ENCODE results near the gene KCNQ1.

KCNQ1 gene

DNA sequence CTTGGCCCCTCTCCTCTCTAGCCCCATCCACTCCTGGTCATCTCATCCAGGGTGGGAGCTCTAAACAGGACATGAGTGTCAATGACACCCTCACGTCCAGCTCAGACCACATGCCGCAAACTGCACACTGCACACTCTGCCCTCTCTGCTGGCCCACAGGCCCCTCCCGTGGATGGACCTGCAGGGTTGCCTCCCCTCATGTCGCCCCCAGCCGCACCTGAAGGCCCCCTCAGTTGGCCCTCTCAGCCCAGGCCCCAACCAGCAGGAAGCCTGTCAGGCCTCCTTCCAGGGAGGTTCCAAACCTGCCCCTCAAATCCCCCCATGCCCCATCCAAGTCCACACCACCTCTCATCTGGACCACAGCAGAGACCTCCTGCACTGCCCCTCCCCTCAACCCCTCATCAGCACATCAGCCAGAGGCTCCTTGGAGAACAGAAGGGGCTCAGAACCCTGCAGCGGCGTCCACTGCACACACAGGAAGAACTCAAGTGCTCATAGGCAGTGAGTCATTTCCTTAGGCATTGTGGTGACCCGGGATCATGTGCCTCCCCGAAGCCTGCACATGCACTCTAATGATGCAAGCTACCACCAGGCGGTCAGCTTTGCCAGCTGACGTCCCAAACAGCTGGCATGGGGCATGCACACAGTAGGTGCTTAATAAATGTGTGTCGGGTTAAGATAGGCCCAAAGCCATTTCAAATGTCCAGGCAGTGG is 453.7 kb downstream of the KCNQ1 start:
- peak; percentile 41 for DNase-seq
